A673 (cell line): ENCODE measurements around the gene GRID1.

Experiments
- EZH2 ChIP-seq: fragments of 200-600 bp; sonication (generic); IDR thresholded peaks from 2 replicates; pipeline ENCODE4 v1.6.1; 2017; ENCODE audit warnings: borderline replicate concordance, low read depth, mild to moderate bottlenecking, mixed read lengths, antibody characterized with exemption, low read length; ENCODE audit not compliant: poor library complexity, severe bottlenecking
- TF ChIP-seq, protein P1 (sequence below): fragments of 300-800, 200-600 bp; sonication (generic); conservative IDR thresholded peaks from 2 replicates; pipeline ENCODE4 v1.5.1; 2017; ENCODE audit warnings: low read depth, mild to moderate bottlenecking, antibody characterized with exemption, low read length, moderate library complexity, mixed read lengths

DNA sequence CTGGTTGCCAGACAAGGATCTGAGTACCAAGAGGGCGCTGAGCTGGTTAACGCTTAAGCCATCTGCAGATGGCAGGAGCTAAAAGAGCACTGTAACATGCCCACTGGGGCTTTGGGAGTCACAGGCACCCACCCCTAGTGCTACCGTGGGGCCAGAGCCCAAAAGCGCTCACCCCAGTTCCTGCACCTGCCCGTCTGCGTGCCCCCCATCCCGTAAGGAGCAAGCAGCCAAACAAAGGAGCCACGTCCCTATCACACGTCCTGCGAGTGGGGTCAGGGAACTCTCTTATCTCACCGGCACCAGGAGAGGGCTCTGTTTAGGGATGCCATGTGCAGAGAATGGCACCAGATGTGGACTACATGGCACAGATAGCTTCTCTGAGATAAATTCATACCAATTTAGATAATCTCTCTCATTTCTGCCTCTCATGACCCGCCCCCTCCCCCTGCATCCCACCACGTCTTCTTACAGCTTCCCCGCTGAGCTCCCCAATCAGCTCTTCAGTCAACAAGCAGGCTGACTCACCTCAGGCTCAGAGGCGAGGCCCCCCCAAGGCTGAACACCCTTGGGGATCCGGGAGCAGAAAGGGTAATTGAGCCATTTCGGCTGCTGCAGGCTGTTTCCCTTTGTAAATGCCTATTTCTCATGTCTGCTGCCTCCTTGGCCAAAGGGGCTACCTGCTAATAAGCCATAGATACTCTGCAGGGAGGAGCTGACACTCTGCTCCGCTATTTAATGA is 235.7 kb downstream of the GRID1 start:
- TF ChIP-seq, protein P1, sequence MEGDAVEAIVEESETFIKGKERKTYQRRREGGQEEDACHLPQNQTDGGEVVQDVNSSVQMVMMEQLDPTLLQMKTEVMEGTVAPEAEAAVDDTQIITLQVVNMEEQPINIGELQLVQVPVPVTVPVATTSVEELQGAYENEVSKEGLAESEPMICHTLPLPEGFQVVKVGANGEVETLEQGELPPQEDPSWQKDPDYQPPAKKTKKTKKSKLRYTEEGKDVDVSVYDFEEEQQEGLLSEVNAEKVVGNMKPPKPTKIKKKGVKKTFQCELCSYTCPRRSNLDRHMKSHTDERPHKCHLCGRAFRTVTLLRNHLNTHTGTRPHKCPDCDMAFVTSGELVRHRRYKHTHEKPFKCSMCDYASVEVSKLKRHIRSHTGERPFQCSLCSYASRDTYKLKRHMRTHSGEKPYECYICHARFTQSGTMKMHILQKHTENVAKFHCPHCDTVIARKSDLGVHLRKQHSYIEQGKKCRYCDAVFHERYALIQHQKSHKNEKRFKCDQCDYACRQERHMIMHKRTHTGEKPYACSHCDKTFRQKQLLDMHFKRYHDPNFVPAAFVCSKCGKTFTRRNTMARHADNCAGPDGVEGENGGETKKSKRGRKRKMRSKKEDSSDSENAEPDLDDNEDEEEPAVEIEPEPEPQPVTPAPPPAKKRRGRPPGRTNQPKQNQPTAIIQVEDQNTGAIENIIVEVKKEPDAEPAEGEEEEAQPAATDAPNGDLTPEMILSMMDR = no peak
- TF ChIP-seq EZH2 = no peak
